D721Med (cell line): Measurements from ENCODE around the gene TRAF3.

ENCODE experiments used
- DNase-seq: peaks from one replicate; pipeline ENCODE4 v3.0.0; 2011; ENCODE audit warnings: low spot score; ENCODE audit not compliant: insufficient read length
- FAIRE-seq: peaks from 2 replicates; lab custom pipeline; 2011; peaks lifted over from hg19 to GRCh38; lab: Jason Lieb, UNC
- CTCF ChIP-seq: IDR thresholded peaks from 2 replicates; pipeline ENCODE4 v1.5.1; 2012; ENCODE audit warnings: mild to moderate bottlenecking, control low read depth; ENCODE audit not compliant: insufficient read depth; ENCODE audit errors: missing control alignments

Gene TRAF3

GRCh38 chr14:102754370-102755262, 22.6 kb upstream of the TRAF3 start:
- no peak for TF ChIP-seq CTCF
- FAIRE-seq (no peak), DNase-seq (no peak)

GRCh38 chr14:102757646-102758045, 19.6 kb upstream of the TRAF3 start:
- FAIRE-seq (no peak), DNase-seq (no peak)
- TF ChIP-seq CTCF = no peak

- no peak for FAIRE-seq
- TF ChIP-seq CTCF = no peak
- no peak for DNase-seq
These were observed 19.2 kb upstream of the TRAF3 start for GRCh38 chr14:102758087-102758486.

GRCh38 chr14:102759456-102760187, 17.6 kb upstream of the TRAF3 start:
- DNase-seq (no peak), FAIRE-seq (no peak)
- TF ChIP-seq CTCF = no peak

GRCh38 chr14:102760496-102761193, 16.6 kb upstream of the TRAF3 start:
- TF ChIP-seq CTCF = no peak
- no peak for FAIRE-seq
- DNase-seq = no peak

DNA sequence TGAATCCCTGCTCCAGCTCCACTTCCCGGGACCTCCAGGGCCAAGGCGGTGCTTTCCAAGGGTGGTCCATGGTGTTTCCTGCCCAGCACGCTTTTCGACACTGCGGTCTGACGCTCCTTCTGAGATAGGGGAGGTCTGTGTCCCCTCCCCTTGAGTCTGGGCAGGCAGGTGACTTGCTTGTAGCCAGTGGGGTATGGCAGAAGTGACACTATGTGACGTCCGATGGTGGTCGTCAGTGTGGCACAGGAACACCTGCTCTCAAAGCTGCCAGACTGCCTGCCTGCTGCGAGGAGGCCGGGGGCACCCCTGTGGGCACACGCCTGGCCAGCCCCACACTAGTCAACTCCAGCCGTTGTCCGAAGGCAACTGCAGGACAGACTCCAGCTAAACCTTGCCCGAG, 16.0 kb upstream of the TRAF3 start:
- no peak for DNase-seq
- FAIRE-seq = no peak
- TF ChIP-seq CTCF = no peak
